Measurements from ENCODE around the gene STEAP4.
"Not testable (repeated sequence)": the region's sequence is repeated elsewhere in the genome, so short reads cannot be mapped to it uniquely, and the experiment has no call there.

STEAP4 gene

GRCh38 chr7:88311675-88312036, 5.0 kb upstream of the STEAP4 start:
- no peak for DNase-seq

- DNase-seq, result no peak
Observed at GRCh38 chr7:88310956-88311674, 4.4 kb upstream of the STEAP4 start.

GRCh38 chr7:88309819-88310218, 3.1 kb upstream of the STEAP4 start:
- DNase-seq, result no peak

GRCh38 chr7:88307823-88308222, 1.1 kb upstream of the STEAP4 start:
- no peak for DNase-seq

- no peak for DNase-seq
Observed at GRCh38 chr7:88307412-88307811, 718 bp upstream of the STEAP4 start.

- DNase-seq, result no peak
Observed at GRCh38 chr7:88305044-88305443, 1.6 kb downstream of the STEAP4 start.

GRCh38 chr7:88302486-88302885, 4.2 kb downstream of the STEAP4 start:
- DNase-seq, result no peak

- no peak for DNase-seq
Observed at GRCh38 chr7:88301924-88302323, 4.8 kb downstream of the STEAP4 start.

- no peak for DNase-seq
Observed at GRCh38 chr7:88300401-88300945, 6.2 kb downstream of the STEAP4 start.

GRCh38 chr7:88299126-88299525, 7.6 kb downstream of the STEAP4 start:
- DNase-seq, result no peak

- no peak for DNase-seq
Observed at GRCh38 chr7:88293866-88294265, 12.8 kb downstream of the STEAP4 start.

- no peak for DNase-seq
Observed at GRCh38 chr7:88291398-88292173, 15.1 kb downstream of the STEAP4 start.

- no peak for DNase-seq
Observed at GRCh38 chr7:88290491-88290890, 16.2 kb downstream of the STEAP4 start.

GRCh38 chr7:88289564-88290025, 17.1 kb downstream of the STEAP4 start:
- DNase-seq, result no peak

GRCh38 chr7:88281749-88282148, 24.9 kb downstream of the STEAP4 start:
- DNase-seq, result no peak

- DNase-seq, result no peak
Observed at GRCh38 chr7:88280801-88281200, 25.9 kb downstream of the STEAP4 start.

- DNase-seq, result no peak
Observed at GRCh38 chr7:88279323-88279722, 27.4 kb downstream of the STEAP4 start.

GRCh38 chr7:88278881-88279280, 27.8 kb downstream of the STEAP4 start:
- no peak for DNase-seq

GRCh38 chr7:88276605-88277153, 30.0 kb downstream of the STEAP4 start:
- no peak for DNase-seq

- not testable (repeated sequence) for DNase-seq
Observed at GRCh38 chr7:88274856-88275255, 31.8 kb downstream of the STEAP4 start.

- DNase-seq, result no peak
Observed at GRCh38 chr7:88269586-88269985, 37.1 kb downstream of the STEAP4 start.

GRCh38 chr7:88268858-88269257, 37.8 kb downstream of the STEAP4 start:
- DNase-seq, result no peak

- no peak for DNase-seq
Observed at GRCh38 chr7:88268051-88268450, 38.6 kb downstream of the STEAP4 start.

GRCh38 chr7:88267421-88267820, 39.3 kb downstream of the STEAP4 start:
- DNase-seq, result no peak

Measured in activated T-cell treated with anti-CD3 and anti-CD28 coated beads for 4 hours (primary cell).